HepG2 (cell line): Measurements from ENCODE around the gene PARP3. TPM values are rescaled to one million over a fixed set of nuclear protein-coding genes. Genes with fewer than 3 reads are reported as not detected.

Experiments
- ARID2 ChIP-seq: sonication (generic); formaldehyde crosslinking; IDR thresholded peaks from 2 replicates; pipeline ENCODE4 v1.8.1; 2022; ENCODE audit warnings: mild to moderate bottlenecking, missing genetic modification reagents, borderline replicate concordance
- CEBPG ChIP-seq: IDR thresholded peaks from 2 replicates; pipeline ENCODE4 v1.6.1; 2016
- ELF4 ChIP-seq: sonication (generic); formaldehyde crosslinking; IDR thresholded peaks from 2 replicates; pipeline ENCODE4 v1.5.0; 2020; ENCODE audit warnings: missing genetic modification reagents, mild to moderate bottlenecking, moderate library complexity, borderline replicate concordance
- FOXA3 ChIP-seq: IDR thresholded peaks from 2 replicates; pipeline ENCODE4 v1.6.1; 2016; ENCODE audit warnings: missing genetic modification reagents, missing compliant biosample characterization
- HDAC2 ChIP-seq: sonication (generic); formaldehyde crosslinking; IDR thresholded peaks from 2 replicates; pipeline ENCODE4 v1.4.0; 2020; ENCODE audit warnings: missing genetic modification reagents
- KLF9 ChIP-seq: IDR thresholded peaks from 2 replicates; pipeline ENCODE4 v1.6.1; 2016; ENCODE audit warnings: low read depth
- MTA1 ChIP-seq: sonication (generic); formaldehyde crosslinking; IDR thresholded peaks from 2 replicates; pipeline ENCODE4 v1.4.0; 2020; ENCODE audit warnings: missing genetic modification reagents, mild to moderate bottlenecking, borderline replicate concordance
- MYC ChIP-seq: sonication (generic); formaldehyde crosslinking; IDR thresholded peaks from 2 replicates; pipeline ENCODE4 v1.9.0; 2021; ENCODE audit warnings: missing genetic modification reagents, borderline replicate concordance
- NFIC ChIP-seq: IDR thresholded peaks from 2 replicates; pipeline ENCODE4 v1.6.1; 2012; ENCODE audit warnings: mild to moderate bottlenecking, low read length, inconsistent platforms
- NFYB ChIP-seq: sonication (generic); formaldehyde crosslinking; IDR thresholded peaks from 2 replicates; pipeline ENCODE4 v1.4.0; 2020; ENCODE audit warnings: missing genetic modification reagents
- PPARG ChIP-seq: conservative IDR thresholded peaks from 2 replicates; pipeline ENCODE4 v1.6.1; 2016; ENCODE audit warnings: missing biosample characterization, missing genetic modification reagents
- RBM22 ChIP-seq: fragments of 200-400 bp; formaldehyde crosslinking; optimal IDR thresholded peaks from 2 replicates; pipeline ENCODE3; 2017; ENCODE audit warnings: mild to moderate bottlenecking, low read length, moderate library complexity
- SMARCE1 ChIP-seq: fragments of 450-650 bp; IDR thresholded peaks from 2 replicates; pipeline ENCODE4 v1.6.1; 2017; ENCODE audit warnings: borderline replicate concordance
- ZBTB20 ChIP-seq: sonication (generic); formaldehyde crosslinking; IDR thresholded peaks from 2 replicates; pipeline ENCODE4 v1.8.1; 2023; ENCODE audit warnings: missing genetic modification reagents, low read depth, mild to moderate bottlenecking, borderline replicate concordance
- ZFP1 ChIP-seq: IDR thresholded peaks from 2 replicates; pipeline ENCODE4 v1.6.1; 2016
- ZNF329 ChIP-seq: sonication (generic); formaldehyde crosslinking; IDR thresholded peaks from 2 replicates; pipeline ENCODE4 v1.9.0; 2021; ENCODE audit warnings: low read depth, mild to moderate bottlenecking, missing genetic modification reagents
- ZNF496 ChIP-seq: sonication (generic); formaldehyde crosslinking; IDR thresholded peaks from 2 replicates; pipeline ENCODE4 v1.8.1; 2023; ENCODE audit warnings: mild to moderate bottlenecking, moderate library complexity, missing genetic modification reagents; ENCODE audit not compliant: insufficient replicate concordance
- ZNF501 ChIP-seq: sonication (generic); formaldehyde crosslinking; IDR thresholded peaks from 2 replicates; pipeline ENCODE4 v1.5.1; 2020; ENCODE audit warnings: mild to moderate bottlenecking, moderate library complexity, missing genetic modification reagents
- ZNF530 ChIP-seq: sonication (generic); formaldehyde crosslinking; IDR thresholded peaks from 2 replicates; pipeline ENCODE4 v1.5.0; 2020; ENCODE audit warnings: low read depth, mild to moderate bottlenecking, missing genetic modification reagents
- ZNF543 ChIP-seq: sonication (generic); formaldehyde crosslinking; IDR thresholded peaks from 2 replicates; pipeline ENCODE4 v1.4.0; 2020; ENCODE audit warnings: mild to moderate bottlenecking, missing genetic modification reagents
- ZNF556 ChIP-seq: sonication (generic); formaldehyde crosslinking; IDR thresholded peaks from 2 replicates; pipeline ENCODE4 v1.4.0; 2020; ENCODE audit warnings: mild to moderate bottlenecking, missing genetic modification reagents, borderline replicate concordance
- ZNF615 ChIP-seq: sonication (generic); formaldehyde crosslinking; IDR thresholded peaks from 2 replicates; pipeline ENCODE4 v1.5.0; 2020; ENCODE audit warnings: mild to moderate bottlenecking, missing genetic modification reagents, borderline replicate concordance
- ZNF878 ChIP-seq: sonication (generic); formaldehyde crosslinking; IDR thresholded peaks from 2 replicates; pipeline ENCODE4 v1.8.1; 2023; ENCODE audit warnings: mild to moderate bottlenecking, missing genetic modification reagents, moderate library complexity
- polyA plus RNA-seq, 8 experiments: library from polyadenylated mRNA; depleted of rRNA in 3 of 8; stranded (reverse) in 7 of 8; unstranded in 1 of 8; fragments of >200 nt; fragmentation: Illumina TruSeq in 4 of 8; extraction: Trizol in 4 of 8; gene quantifications; 2 replicates each; pipeline versions ENCODE4 v1.2.1 to v1.2.3, GENCODE V29; 2011 to 2016; ENCODE audit warnings: low read depth in 4 of 8, missing spikeins in 1 of 8, mixed read lengths in 1 of 8; ENCODE audit not compliant: insufficient read depth in 1 of 8
- total RNA-seq, 5 experiments: library from RNA; depleted of rRNA; stranded (reverse); fragments of >200 nt; fragmentation: Illumina TruSeq; extraction: Trizol; gene quantifications; 2 replicates each; pipeline ENCODE4 v1.2.3, GENCODE V29; 2016; ENCODE audit warnings: low read depth in 1 of 5
- TF ChIP-seq, protein P1 (sequence below): conservative IDR thresholded peaks from 2 replicates; pipeline ENCODE4 v1.6.1; 2018; ENCODE audit warnings: missing genetic modification reagents
- TF ChIP-seq, protein P2 (sequence below): sonication (generic); formaldehyde crosslinking; IDR thresholded peaks from 2 replicates; pipeline ENCODE4 v1.8.1; 2023; ENCODE audit warnings: mild to moderate bottlenecking, missing genetic modification reagents
- TF ChIP-seq, protein P3 (sequence below): sonication (generic); formaldehyde crosslinking; IDR thresholded peaks from 2 replicates; pipeline ENCODE4 v1.9.0; 2021; ENCODE audit warnings: missing genetic modification reagents, borderline replicate concordance

Gene PARP3
- total and polyA plus RNA-seq, 2 of the 13 experiments (the other 11 are each of a cell fraction or from before 2014, with no cell fraction given) = 11.2 to 21.5 TPM

DNA sequence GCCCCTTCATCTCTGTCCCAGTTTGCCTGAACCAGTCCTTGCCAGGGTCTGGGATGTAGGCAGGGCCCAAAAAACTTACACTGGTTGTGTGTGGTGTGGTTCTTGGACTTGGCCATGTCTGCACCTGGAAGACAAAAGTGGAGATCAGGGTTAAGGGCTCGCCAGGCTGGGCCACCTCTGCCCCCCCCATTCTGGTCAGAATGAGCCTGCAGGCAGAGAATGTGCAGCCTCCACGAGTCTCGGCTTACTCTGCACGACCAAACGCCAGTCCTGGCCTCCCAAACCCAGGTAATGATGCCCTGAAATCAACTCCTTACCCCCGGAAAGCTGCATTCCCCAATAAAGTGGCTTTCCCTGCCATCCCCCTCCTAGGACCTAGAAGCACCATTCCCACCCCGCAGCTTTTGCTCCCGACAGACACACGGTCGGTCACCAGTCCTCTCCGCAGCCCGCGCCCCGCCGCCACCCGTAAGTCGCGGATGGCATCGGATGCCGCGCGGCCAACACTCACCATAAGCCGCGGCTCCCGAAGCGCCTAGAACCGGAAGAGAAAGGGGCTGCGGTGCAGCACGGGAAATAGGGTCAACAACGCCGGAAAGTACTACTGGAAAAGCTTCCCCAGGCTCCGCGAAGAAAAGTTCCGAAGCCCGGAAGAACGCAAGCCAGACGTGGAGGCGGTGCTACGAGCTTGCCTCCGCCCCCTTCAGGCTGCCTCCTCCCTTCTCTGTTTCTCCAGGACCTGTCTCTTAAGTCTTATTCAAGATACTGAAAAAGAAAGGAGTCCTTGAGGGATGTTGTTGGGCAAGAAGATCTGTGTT, 53.4 kb downstream of the PARP3 start, which contains the start of gene RPL29 (continued):
- TF ChIP-seq, protein P1, sequence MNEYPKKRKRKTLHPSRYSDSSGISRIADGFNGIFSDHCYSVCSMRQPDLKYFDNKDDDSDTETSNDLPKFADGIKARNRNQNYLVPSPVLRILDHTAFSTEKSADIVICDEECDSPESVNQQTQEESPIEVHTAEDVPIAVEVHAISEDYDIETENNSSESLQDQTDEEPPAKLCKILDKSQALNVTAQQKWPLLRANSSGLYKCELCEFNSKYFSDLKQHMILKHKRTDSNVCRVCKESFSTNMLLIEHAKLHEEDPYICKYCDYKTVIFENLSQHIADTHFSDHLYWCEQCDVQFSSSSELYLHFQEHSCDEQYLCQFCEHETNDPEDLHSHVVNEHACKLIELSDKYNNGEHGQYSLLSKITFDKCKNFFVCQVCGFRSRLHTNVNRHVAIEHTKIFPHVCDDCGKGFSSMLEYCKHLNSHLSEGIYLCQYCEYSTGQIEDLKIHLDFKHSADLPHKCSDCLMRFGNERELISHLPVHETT = peak; percentile 93
- TF ChIP-seq NFYB (CRISPR knock-in tag) = peak; percentile 45; the same call in 1 of the 2 replicates
- peak; percentile 100 for TF ChIP-seq MYC
- peak; percentile 97 for TF ChIP-seq ZNF556
- TF ChIP-seq ARID2 (CRISPR knock-in tag) = no peak
- peak; percentile 76 for TF ChIP-seq PPARG
- no peak for TF ChIP-seq ZNF530 (CRISPR knock-in tag)
- 0 out of 2 replicates have a peak, but pooled peaks have one; percentile 70 for TF ChIP-seq ZNF329 (CRISPR knock-in tag)
- TF ChIP-seq NFIC = peak; percentile 61; the same call in 1 of the 2 replicates
- TF ChIP-seq FOXA3 = peak; percentile 79
- TF ChIP-seq ZNF878 (CRISPR knock-in tag) = peak; percentile 76; the same call in 1 of the 2 replicates
- TF ChIP-seq CEBPG (CRISPR knock-in tag) = no peak; the same call in 1 of the 2 replicates
- peak; percentile 70; the same call in 1 of the 2 replicates for TF ChIP-seq KLF9 (CRISPR knock-in tag)
- TF ChIP-seq ZBTB20 (CRISPR knock-in tag) = peak; percentile 65
- TF ChIP-seq SMARCE1 = no peak
- TF ChIP-seq RBM22 = peak; percentile 74
- TF ChIP-seq, protein P2, sequence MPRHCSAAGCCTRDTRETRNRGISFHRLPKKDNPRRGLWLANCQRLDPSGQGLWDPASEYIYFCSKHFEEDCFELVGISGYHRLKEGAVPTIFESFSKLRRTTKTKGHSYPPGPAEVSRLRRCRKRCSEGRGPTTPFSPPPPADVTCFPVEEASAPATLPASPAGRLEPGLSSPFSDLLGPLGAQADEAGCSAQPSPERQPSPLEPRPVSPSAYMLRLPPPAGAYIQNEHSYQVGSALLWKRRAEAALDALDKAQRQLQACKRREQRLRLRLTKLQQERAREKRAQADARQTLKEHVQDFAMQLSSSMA (CRISPR knock-in tag) = peak; percentile 85
- peak; percentile 81 for TF ChIP-seq HDAC2 (CRISPR knock-in tag)
- TF ChIP-seq ZNF543 = 0 out of 2 replicates have a peak, but pooled peaks have one; percentile 82
- no peak; the same call in 1 of the 2 replicates for TF ChIP-seq ZNF615 (CRISPR knock-in tag)
- TF ChIP-seq, protein P3, sequence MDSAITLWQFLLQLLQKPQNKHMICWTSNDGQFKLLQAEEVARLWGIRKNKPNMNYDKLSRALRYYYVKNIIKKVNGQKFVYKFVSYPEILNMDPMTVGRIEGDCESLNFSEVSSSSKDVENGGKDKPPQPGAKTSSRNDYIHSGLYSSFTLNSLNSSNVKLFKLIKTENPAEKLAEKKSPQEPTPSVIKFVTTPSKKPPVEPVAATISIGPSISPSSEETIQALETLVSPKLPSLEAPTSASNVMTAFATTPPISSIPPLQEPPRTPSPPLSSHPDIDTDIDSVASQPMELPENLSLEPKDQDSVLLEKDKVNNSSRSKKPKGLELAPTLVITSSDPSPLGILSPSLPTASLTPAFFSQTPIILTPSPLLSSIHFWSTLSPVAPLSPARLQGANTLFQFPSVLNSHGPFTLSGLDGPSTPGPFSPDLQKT = no peak
- TF ChIP-seq MTA1 = peak; percentile 64; the same call in 1 of the 2 replicates
- peak; percentile 78; the same call in 1 of the 2 replicates for TF ChIP-seq ELF4 (CRISPR knock-in tag)
- peak; percentile 90 for TF ChIP-seq ZNF501 (CRISPR knock-in tag)
- peak; percentile 44; the same call in 1 of the 2 replicates for TF ChIP-seq ZFP1
- TF ChIP-seq ZNF496 (CRISPR knock-in tag) = no peak
